ENCODE data around the gene SERP2.

- TF ChIP-seq CTCF (conservative IDR thresholded peaks at IDR 0.05 in 1 of 2, IDR thresholded peaks at IDR 0.05 in 1 of 2; ENCODE audit: extremely low read depth in 1 of 2, insufficient read depth in 1 of 2, low read depth in 1 of 2, low read length in 2 of 2) (no peak), EZH2 (IDR thresholded peaks at IDR 0.05; ENCODE audit: borderline replicate concordance, low read length) (no peak)
Measured at GRCh38 chr13:44407379-44407778, 33.8 kb downstream of the SERP2 start.
